GM18519 (cell line): ENCODE measurements around the gene OVCA2.

Experiments used
- ATAC-seq: cut with Tn5 transposase; IDR thresholded peaks from one replicate; pipeline ENCODE4 v1.9.1; 2021; ENCODE audit warnings: mild to moderate bottlenecking, moderate library complexity; ENCODE audit not compliant: unreplicated experiment, low FRiP score

The OVCA2 gene

GRCh38 chr17:2041561-2042389 lies at the start of gene OVCA2:
Gene OVCA2, plus strand, starts transcription at chr17:2042022. Its CDS starts 26 bp downstream, at chr17:2042048.
- peak; percentile 75 for ATAC-seq

- no peak for ATAC-seq
These were observed 49.3 kb upstream of the OVCA2 start for GRCh38 chr17:1992541-1992940.

- no peak for ATAC-seq
These were observed 47.1 kb upstream of the OVCA2 start for GRCh38 chr17:1994707-1995106.

GRCh38 chr17:1995321-1995892 lies 46.4 kb upstream of the OVCA2 start:
- no peak for ATAC-seq

GRCh38 chr17:1995907-1996799 lies 45.7 kb upstream of the OVCA2 start:
- no peak for ATAC-seq

- ATAC-seq, result no peak
These were observed 45.0 kb upstream of the OVCA2 start for GRCh38 chr17:1996800-1997288.

- ATAC-seq, result no peak
These were observed 44.4 kb upstream of the OVCA2 start for GRCh38 chr17:1997289-1997926.

GRCh38 chr17:1997927-1998742 lies 43.7 kb upstream of the OVCA2 start:
- no peak for ATAC-seq

- no peak for ATAC-seq
These were observed 42.1 kb upstream of the OVCA2 start for GRCh38 chr17:1999557-2000251.

GRCh38 chr17:2002767-2003329 lies 39.0 kb upstream of the OVCA2 start:
- ATAC-seq, result no peak

GRCh38 chr17:2003525-2003924 lies 38.3 kb upstream of the OVCA2 start:
- ATAC-seq, result no peak

- ATAC-seq, result no peak
These were observed 37.3 kb upstream of the OVCA2 start for GRCh38 chr17:2004435-2004952.

- no peak for ATAC-seq
These were observed 33.3 kb upstream of the OVCA2 start for GRCh38 chr17:2008332-2009126.

- no peak for ATAC-seq
These were observed 32.1 kb upstream of the OVCA2 start for GRCh38 chr17:2009737-2010136.

- ATAC-seq, result no peak
These were observed 30.1 kb upstream of the OVCA2 start for GRCh38 chr17:2011411-2012371.

- no peak for ATAC-seq
These were observed 29.3 kb upstream of the OVCA2 start for GRCh38 chr17:2012499-2012898.
